Vagina (tissue), 2 donors: ENCODE results near the gene CD160. TPM values are rescaled to one million over a fixed set of nuclear protein-coding genes. Genes with fewer than 3 reads are reported as not detected.
"Not testable (repeated sequence)": the region's sequence is repeated elsewhere in the genome, so short reads cannot be mapped to it uniquely, and the experiment has no call there.

Experiments
- DNase-seq, 2 donors: peaks; one replicate each; pipeline ENCODE4 v3.0.0-alpha.2; 2017; ENCODE audit errors: extremely low spot score in 2 of 2
- H3K27ac ChIP-seq: fragments of 200-600 bp; sonication (generic); one replicate; pipeline ENCODE4 v1.5.1; 2019
- H3K27me3 ChIP-seq: fragments of 200-600 bp; sonication (generic); one replicate; pipeline ENCODE4 v1.5.1; 2019
- H3K36me3 ChIP-seq, 2 donors: fragments of 200-600 bp; sonication (generic); one replicate each; pipeline ENCODE4 v1.5.1; 2017 to 2019
- H3K4me1 ChIP-seq: fragments of 200-600 bp; sonication (generic); one replicate; pipeline ENCODE4 v1.5.1; 2019
- H3K4me3 ChIP-seq, 2 donors: fragments of 200-600 bp; sonication (generic); 1 replicate in 1 of 2; 2 replicates in 1 of 2; pipeline ENCODE4 v1.5.1; 2016 to 2019
- H3K9me3 ChIP-seq: fragments of 200-600 bp; sonication (generic); one replicate; pipeline ENCODE4 v1.5.1; 2019
- POLR2A ChIP-seq, 2 donors: fragments of 450-650 bp; IDR thresholded peaks; one replicate each; pipeline ENCODE4 v1.6.1; 2017; ENCODE audit warnings: antibody characterized with exemption in 2 of 2, mild to moderate bottlenecking in 2 of 2, moderate library complexity in 2 of 2
- POLR2AphosphoS5 ChIP-seq, 2 donors: sonication (generic); formaldehyde crosslinking; IDR thresholded peaks; one replicate each; pipeline ENCODE4 v1.9.0; 2017; ENCODE audit warnings: antibody characterized with exemption in 2 of 2, mild to moderate bottlenecking in 2 of 2, low read depth in 1 of 2; ENCODE audit not compliant: insufficient read depth in 1 of 2
- intact Hi-C: fragments of 100-400 bp; cut with DNase I; formaldehyde crosslinking; loops from one replicate; pipeline ENCODE4 v1.15.1; 2023
- total RNA-seq: library from RNA; depleted of rRNA; stranded (reverse); fragments of >200 nt; gene quantifications from one replicate; pipeline ENCODE4 v1.2.3, GENCODE V29; 2016
- TF ChIP-seq, protein P1 (sequence below), 3 experiments: fragments of 450-650 bp in 2 of 3; fragments of 200-600 bp in 1 of 3; sonication (generic) in 1 of 3; IDR thresholded peaks; one replicate each; pipeline ENCODE4 v1.5.1; 2017 to 2019; ENCODE audit warnings: antibody characterized with exemption in 3 of 3, mild to moderate bottlenecking in 2 of 3, moderate library complexity in 2 of 3

Gene CD160
- total RNA-seq, 1 donor from 2014 or later = 0.49 TPM

DNA sequence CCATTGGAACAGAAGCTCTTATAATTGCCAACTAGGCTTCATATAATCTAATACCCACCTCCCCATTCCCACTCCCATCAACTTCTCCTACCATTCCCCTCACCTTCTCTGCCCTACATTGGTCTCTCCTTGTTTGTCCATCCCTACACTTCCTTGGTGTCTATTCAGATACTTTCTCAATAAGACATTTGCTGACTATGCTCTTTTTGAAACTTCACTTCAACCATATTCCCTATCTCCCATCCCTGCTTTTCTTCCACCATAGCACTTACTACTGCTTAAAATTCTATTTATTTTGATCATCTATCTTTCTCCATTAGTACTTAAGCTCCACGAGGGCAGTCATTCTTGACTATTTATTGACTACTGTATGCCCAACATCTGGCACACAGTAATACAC is 40.4 kb downstream of the CD160 start:
- no peaks in the 10 kb centered on the region for H3K27me3 ChIP-seq
- peaks cover 0 to 20% of the 10 kb centered on the region in 2 donors for H3K36me3 ChIP-seq
- no peak overlapping the region for H3K27ac ChIP-seq
- intact Hi-C loops = no loop called here
- DNase-seq = no peak
- no peak overlapping the region for H3K4me3 ChIP-seq
- TF ChIP-seq POLR2AphosphoS5 (IDR thresholded peaks at IDR 0.05; ENCODE audit: insufficient read depth in 1 of 2, low read depth in 1 of 2) (no peak), POLR2A (IDR thresholded peaks at IDR 0.05) (no peak)
- TF ChIP-seq, protein P1, sequence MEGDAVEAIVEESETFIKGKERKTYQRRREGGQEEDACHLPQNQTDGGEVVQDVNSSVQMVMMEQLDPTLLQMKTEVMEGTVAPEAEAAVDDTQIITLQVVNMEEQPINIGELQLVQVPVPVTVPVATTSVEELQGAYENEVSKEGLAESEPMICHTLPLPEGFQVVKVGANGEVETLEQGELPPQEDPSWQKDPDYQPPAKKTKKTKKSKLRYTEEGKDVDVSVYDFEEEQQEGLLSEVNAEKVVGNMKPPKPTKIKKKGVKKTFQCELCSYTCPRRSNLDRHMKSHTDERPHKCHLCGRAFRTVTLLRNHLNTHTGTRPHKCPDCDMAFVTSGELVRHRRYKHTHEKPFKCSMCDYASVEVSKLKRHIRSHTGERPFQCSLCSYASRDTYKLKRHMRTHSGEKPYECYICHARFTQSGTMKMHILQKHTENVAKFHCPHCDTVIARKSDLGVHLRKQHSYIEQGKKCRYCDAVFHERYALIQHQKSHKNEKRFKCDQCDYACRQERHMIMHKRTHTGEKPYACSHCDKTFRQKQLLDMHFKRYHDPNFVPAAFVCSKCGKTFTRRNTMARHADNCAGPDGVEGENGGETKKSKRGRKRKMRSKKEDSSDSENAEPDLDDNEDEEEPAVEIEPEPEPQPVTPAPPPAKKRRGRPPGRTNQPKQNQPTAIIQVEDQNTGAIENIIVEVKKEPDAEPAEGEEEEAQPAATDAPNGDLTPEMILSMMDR (IDR thresholded peaks at IDR 0.05) = no peak
- H3K4me1 ChIP-seq = no peaks in the 10 kb centered on the region
- no peaks in the 10 kb centered on the region for H3K9me3 ChIP-seq

DNA sequence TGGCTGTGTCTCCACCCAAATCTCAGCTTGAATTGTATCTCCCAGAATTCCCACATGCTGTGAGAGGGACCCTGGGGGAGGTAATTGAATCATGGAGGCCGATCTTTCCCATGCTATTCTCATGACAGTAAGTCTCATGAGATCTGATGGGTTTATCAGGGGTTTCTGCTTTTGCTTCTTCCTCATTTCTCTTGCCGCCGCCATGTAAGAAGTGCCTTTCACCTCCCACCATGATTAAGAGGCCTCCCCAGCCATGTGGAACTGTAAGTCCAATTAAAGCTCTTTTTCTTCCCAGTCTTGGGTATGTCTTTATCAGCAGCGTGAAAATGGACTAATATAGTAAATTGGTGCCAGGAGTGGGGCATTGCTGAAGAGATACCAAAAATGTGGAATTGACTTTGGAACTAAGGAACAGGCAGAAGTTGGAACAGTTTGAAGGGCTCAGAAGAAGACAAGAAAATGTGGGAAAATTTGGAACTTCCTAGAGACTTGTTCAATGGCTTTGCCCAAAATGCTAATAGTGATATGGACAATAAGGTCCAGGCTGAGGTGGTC is 41.2 kb downstream of the CD160 start:
- H3K4me1 ChIP-seq, H3K4me3 ChIP-seq, H3K27ac ChIP-seq, intact Hi-C loops, DNase-seq, H3K9me3 ChIP-seq, H3K27me3 ChIP-seq: not testable (repeated sequence)
- peaks cover 0 to 20% of the 10 kb centered on the region in 2 donors for H3K36me3 ChIP-seq

DNA sequence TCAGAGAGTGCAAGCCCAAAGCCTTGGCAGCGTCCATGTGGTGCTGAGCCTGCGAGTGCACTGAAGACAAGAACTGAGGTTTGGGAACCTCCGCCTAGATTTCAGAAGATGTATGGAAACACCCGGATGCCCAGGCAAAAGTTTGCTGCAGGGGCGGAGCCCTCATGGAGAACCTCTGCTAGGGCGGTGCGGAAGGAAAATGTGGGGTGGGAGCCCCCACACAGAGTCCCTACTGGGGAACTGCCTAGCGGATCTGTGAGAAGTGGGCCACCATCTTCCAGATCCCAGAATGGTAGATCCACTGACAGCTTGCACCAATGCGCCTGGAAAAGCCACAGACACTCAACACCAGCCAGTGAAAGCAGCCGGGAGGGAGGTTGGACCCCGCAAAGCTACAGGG is 42.2 kb downstream of the CD160 start:
- intact Hi-C loops, H3K27me3 ChIP-seq, DNase-seq, H3K9me3 ChIP-seq, H3K27ac ChIP-seq, H3K4me3 ChIP-seq, H3K4me1 ChIP-seq: not testable (repeated sequence)
- peaks cover 0 to 20% of the 10 kb centered on the region in 2 donors for H3K36me3 ChIP-seq

DNA sequence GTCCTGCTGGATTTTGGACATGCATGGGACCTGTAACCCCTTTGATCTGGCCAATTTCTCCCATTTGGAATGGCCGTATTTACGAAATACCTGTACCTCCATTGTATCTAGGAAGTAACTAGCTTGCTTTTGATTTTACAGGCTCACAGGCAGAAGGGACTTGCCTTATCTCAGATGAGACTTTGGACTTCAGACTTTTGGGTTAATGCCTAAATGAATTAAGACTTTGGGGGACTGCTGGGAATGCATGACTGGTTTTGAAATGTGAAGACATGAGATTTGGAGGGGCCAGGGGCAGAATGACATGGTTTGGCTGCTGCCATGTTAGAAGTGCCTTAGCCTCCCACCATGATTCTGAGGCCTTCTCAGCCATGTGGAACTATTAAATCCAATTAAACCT is 42.7 kb downstream of the CD160 start:
- DNase-seq, H3K27ac ChIP-seq, intact Hi-C loops, H3K27me3 ChIP-seq, H3K4me3 ChIP-seq, H3K4me1 ChIP-seq, H3K9me3 ChIP-seq: not testable (repeated sequence)
- peaks cover 0 to 20% of the 10 kb centered on the region in 2 donors for H3K36me3 ChIP-seq

DNA sequence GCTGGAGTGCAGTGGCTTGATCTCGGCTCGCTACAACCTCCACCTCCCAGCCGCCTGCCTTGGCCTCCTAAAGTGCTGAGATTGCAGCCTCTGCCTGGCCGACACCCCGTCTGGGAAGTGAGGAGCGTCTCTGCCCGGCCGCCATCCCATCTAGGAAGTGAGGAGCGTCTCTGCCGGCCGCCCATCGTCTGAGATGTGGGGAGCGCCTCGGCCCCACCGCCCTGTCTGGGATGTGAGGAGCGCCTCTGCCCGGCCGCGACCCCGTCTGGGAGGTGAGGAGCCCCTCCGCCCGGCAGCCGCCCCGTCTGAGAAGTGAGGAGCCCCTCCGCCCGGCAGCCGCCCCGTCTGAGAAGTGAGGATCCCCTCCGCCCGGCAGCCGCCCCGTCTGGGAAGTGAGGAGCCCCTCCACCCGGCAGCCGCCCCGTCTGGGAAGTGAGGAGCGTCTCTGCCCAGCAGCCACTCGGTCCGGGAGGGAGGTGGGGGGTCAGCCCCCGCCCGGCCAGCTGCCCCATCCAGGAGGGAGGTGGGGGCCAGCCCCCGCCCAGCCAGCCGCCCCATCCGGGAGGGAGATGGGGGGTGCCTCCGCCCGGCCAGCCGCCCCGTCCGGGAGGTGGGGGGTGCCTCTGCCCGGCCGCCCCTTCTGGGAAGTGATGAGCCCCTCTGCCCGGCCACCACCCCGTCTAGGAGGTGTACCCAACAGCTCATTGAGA is 45.1 kb downstream of the CD160 start:
- H3K4me1 ChIP-seq, H3K27me3 ChIP-seq, H3K4me3 ChIP-seq, intact Hi-C loops, DNase-seq, H3K27ac ChIP-seq, H3K9me3 ChIP-seq: not testable (repeated sequence)
- H3K36me3 ChIP-seq = peaks cover 0 to 20% of the 10 kb centered on the region in 2 donors

DNA sequence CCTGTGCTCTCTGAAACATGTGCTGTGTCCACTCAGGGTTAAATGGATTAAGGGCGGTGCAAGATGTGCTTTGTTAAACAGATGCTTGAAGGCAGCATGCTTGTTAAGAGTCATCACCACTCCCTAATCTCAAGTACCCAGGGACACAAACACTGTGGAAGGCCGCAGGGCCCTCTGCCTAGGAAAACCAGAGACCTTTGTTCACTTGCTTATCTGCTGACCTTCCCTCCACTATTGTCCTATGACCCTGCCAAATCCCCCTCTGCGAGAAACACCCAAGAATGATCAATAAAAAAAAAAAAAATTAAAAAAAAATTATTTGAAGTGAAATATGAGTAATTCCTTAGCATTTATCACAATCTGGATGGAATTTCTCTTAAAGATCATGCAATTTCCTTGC is 45.8 kb downstream of the CD160 start:
- not testable (repeated sequence) for DNase-seq, H3K27me3 ChIP-seq
- peaks cover 0 to 20% of the 10 kb centered on the region in 2 donors for H3K36me3 ChIP-seq

DNA sequence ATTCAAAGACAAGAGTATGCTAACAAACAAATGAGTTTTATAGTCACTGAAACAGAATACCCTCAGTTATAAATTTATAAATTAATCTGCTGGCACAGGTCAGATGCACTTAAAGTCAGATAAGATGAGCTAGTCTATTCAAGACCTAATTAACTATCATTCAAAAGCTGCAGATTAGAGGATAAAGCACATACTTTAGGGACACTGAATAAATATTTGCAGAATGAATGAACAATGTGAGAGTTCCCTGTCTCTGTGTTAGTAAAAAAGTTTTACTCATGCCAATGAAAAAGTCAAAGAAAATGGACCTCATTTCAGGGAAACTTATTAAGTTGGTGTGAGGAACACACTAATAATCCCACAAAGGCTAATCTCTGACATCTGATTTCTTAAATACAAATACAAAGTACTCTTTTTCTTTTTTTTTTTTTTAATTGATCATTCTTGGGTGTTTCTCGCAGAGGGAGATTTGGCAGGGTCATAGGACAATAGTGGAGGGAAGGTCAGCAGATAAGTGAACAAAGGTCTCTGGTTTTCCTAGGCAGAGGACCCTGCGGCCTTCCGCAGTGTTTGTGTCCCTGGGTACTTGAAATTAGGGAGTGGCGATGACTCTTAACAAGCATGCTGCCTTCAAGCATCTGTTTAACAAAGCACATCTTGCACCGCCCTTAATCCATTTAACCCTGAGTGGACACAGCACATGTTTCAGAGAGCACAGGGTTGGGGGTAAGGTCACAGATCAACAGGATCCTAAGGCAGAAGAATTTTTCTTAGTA is 46.5 kb downstream of the CD160 start:
- intact Hi-C loops, H3K27me3 ChIP-seq, DNase-seq, H3K4me3 ChIP-seq, H3K27ac ChIP-seq, H3K4me1 ChIP-seq, H3K9me3 ChIP-seq: not testable (repeated sequence)
- peaks cover 0 to 19% of the 10 kb centered on the region in 2 donors for H3K36me3 ChIP-seq

More for the DNA sequence above, 45.8 kb downstream of the CD160 start:
- intact Hi-C loops, H3K4me3 ChIP-seq, H3K9me3 ChIP-seq, H3K4me1 ChIP-seq, H3K27ac ChIP-seq: not testable (repeated sequence)

DNA sequence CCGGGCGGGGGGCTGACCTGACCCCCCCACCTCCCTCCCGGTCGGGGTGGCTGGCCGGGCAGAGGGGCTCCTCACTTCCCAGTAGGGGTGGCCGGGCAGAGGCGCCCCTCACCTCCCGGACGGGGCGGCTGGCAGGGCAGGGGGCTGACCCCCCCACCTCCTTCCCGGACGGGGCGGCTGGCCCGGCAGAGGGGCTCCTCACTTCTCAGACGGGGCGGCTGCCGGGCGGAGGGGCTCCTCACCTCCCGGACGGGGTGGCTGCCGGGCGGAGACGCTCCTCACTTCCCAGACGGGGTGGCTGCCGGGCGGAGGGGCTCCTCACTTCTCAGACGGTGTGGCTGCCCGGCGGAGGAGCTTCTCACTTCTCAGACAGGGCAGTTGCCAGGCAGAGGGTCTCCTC is 47.6 kb downstream of the CD160 start:
- H3K4me1 ChIP-seq, H3K4me3 ChIP-seq, H3K27me3 ChIP-seq, DNase-seq, H3K9me3 ChIP-seq, H3K27ac ChIP-seq, intact Hi-C loops: not testable (repeated sequence)
- peaks cover 0 to 13% of the 10 kb centered on the region in 2 donors for H3K36me3 ChIP-seq

DNA sequence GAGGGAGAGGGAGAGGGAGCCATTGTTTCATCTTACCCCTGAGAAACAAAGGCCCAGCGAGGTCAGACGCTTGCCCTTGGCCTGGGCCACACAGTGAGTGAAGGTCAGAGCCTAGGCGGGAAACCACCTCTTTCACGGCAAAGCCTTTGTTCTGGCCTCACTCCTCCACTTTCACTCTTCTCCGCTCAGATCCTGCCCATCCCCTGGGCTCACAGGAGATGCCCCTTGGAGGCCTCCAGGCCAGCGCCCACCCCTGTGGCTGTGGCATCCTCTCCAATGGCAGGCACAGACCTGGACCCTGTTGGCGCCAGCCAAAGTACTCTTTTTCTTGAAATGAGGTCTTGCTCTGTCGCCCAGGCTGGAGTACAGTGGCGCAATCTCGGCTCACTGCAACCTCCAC is 48.7 kb downstream of the CD160 start:
- H3K36me3 ChIP-seq = peaks cover 0 to 13% of the 10 kb centered on the region in 2 donors
- DNase-seq, intact Hi-C loops, H3K27ac ChIP-seq, H3K4me3 ChIP-seq, H3K4me1 ChIP-seq, H3K9me3 ChIP-seq, H3K27me3 ChIP-seq: not testable (repeated sequence)
